Measurements from ENCODE around the gene CST3. TPM values are rescaled to one million over a fixed set of nuclear protein-coding genes. Genes with fewer than 3 reads are reported as not detected.

CST3 gene
- total RNA-seq, 1 experiment from 2014 or later, result 181 TPM

DNA sequence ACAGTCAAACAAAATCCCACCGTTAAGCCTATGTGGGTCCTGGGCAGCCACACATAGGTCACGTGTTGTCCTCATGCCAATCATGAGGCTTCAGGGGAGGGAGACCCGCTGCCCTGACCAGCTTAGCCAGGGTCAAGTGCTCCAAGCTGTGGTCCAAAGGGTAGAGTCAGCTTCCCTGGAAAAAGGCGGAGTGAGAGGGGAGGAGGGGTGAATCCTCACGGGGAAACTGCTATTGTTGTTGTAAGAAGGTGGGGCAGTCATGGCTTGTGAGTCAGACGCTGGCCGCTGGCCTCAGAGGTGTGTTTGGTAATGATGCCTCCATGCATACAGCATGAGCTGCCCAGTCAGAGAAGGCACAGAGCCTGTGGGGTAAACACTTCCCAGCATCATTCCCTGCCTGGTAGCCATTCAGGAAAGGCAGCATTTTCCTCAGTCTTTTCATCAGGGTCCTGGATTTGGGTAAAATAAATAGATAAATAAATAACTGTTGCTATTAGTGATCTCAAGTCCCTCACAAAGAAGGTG, 8.7 kb downstream of the CST3 start:
- no peaks in the 10 kb centered on the region for H3K27me3 ChIP-seq (ENCODE audit: insufficient read depth, low read length)
- H3K9ac ChIP-seq (ENCODE audit: low read length), result peak overlapping the region; percentile 42
- H3K4me2 ChIP-seq (ENCODE audit: low read length), result peak overlapping the region; percentile 67
- intact Hi-C loops (cut with micrococcal nuclease), result no loop called here
- ChIA-PET CTCF (no interaction called here), POLR2A (interaction anchor here (1.0 kb wide), 1 partner anchor 8 kb away, joined by 5 read pairs; the partner anchor contains the start of gene CST3), RAD21 (ENCODE audit: low non-redundant PET in 1 of 2, low total read pairs in 2 of 2, uncharacterized antibody in 2 of 2, unreplicated experiment in 2 of 2) (no interaction called here)
- DNase-seq (ENCODE audit: low read depth, low spot score), result peak; percentile 74
- peaks cover 20 to 40% of the 10 kb centered on the region in 2 experiments for H3K4me1 ChIP-seq (ENCODE audit: control insufficient read depth in 1 of 2, insufficient read depth in 2 of 2, low read length in 2 of 2)
- no peaks in the 10 kb centered on the region for H3K79me2 ChIP-seq (ENCODE audit: insufficient read depth, low read length)
- H3K9me3 ChIP-seq (ENCODE audit: control insufficient read depth in 1 of 2, insufficient read depth in 1 of 2, low read depth in 1 of 2, low read length in 2 of 2), result peaks cover 0 to 8% of the 10 kb centered on the region in 2 experiments; a peak in 1 of 4 replicates
- no TSS peak for BruUV-seq (replicated peaks)
- no peaks in the 10 kb centered on the region for H3K36me3 ChIP-seq (ENCODE audit: control insufficient read depth in 1 of 2, insufficient read depth in 2 of 2, low read length in 2 of 2)
- no peaks in the 10 kb centered on the region for H3K9me2 ChIP-seq (ENCODE audit: insufficient read depth)
- H3K4me3 ChIP-seq (replicated peaks in 1 of 2; ENCODE audit: low read depth in 1 of 2, low read length in 2 of 2), result peak overlapping the region in 1 of 2 experiments; percentile 19; a peak in 1 of 4 replicates
- peak; percentile 93 for ATAC-seq
- peak overlapping the region; percentile 34; the same call in 1 of the 2 replicates for H3K27ac ChIP-seq (ENCODE audit: low read depth, low read length)
- no peaks in the 10 kb centered on the region for H4K20me1 ChIP-seq (ENCODE audit: insufficient read depth)
- peak overlapping the region; percentile 92 for H2AFZ ChIP-seq (ENCODE audit: low read depth, low read length, poor library complexity, severe bottlenecking)
- TF ChIP-seq, protein P1, sequence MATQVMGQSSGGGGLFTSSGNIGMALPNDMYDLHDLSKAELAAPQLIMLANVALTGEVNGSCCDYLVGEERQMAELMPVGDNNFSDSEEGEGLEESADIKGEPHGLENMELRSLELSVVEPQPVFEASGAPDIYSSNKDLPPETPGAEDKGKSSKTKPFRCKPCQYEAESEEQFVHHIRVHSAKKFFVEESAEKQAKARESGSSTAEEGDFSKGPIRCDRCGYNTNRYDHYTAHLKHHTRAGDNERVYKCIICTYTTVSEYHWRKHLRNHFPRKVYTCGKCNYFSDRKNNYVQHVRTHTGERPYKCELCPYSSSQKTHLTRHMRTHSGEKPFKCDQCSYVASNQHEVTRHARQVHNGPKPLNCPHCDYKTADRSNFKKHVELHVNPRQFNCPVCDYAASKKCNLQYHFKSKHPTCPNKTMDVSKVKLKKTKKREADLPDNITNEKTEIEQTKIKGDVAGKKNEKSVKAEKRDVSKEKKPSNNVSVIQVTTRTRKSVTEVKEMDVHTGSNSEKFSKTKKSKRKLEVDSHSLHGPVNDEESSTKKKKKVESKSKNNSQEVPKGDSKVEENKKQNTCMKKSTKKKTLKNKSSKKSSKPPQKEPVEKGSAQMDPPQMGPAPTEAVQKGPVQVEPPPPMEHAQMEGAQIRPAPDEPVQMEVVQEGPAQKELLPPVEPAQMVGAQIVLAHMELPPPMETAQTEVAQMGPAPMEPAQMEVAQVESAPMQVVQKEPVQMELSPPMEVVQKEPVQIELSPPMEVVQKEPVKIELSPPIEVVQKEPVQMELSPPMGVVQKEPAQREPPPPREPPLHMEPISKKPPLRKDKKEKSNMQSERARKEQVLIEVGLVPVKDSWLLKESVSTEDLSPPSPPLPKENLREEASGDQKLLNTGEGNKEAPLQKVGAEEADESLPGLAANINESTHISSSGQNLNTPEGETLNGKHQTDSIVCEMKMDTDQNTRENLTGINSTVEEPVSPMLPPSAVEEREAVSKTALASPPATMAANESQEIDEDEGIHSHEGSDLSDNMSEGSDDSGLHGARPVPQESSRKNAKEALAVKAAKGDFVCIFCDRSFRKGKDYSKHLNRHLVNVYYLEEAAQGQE (IDR thresholded peaks at IDR 0.05; ENCODE audit: low read depth), result no peak
- TF ChIP-seq, protein P2, sequence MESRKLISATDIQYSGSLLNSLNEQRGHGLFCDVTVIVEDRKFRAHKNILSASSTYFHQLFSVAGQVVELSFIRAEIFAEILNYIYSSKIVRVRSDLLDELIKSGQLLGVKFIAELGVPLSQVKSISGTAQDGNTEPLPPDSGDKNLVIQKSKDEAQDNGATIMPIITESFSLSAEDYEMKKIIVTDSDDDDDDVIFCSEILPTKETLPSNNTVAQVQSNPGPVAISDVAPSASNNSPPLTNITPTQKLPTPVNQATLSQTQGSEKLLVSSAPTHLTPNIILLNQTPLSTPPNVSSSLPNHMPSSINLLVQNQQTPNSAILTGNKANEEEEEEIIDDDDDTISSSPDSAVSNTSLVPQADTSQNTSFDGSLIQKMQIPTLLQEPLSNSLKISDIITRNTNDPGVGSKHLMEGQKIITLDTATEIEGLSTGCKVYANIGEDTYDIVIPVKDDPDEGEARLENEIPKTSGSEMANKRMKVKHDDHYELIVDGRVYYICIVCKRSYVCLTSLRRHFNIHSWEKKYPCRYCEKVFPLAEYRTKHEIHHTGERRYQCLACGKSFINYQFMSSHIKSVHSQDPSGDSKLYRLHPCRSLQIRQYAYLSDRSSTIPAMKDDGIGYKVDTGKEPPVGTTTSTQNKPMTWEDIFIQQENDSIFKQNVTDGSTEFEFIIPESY (IDR thresholded peaks at IDR 0.05; ENCODE audit: extremely low read depth, insufficient replicate concordance, low read length), result no peak
- no peak for TF ChIP-seq EZH2phosphoT487 (IDR thresholded peaks at IDR 0.05; ENCODE audit: borderline replicate concordance)
- peak; percentile 67; the same call in 1 of the 2 replicates for TF ChIP-seq CBX3 (IDR thresholded peaks at IDR 0.05; ENCODE audit: low read depth)
- TF ChIP-seq, protein P3, sequence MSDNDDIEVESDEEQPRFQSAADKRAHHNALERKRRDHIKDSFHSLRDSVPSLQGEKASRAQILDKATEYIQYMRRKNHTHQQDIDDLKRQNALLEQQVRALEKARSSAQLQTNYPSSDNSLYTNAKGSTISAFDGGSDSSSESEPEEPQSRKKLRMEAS (IDR thresholded peaks at IDR 0.05), result peak; percentile 81
- no peak for TF ChIP-seq FOSL1 (IDR thresholded peaks at IDR 0.05; ENCODE audit: low read depth)
- TF ChIP-seq, protein P4, sequence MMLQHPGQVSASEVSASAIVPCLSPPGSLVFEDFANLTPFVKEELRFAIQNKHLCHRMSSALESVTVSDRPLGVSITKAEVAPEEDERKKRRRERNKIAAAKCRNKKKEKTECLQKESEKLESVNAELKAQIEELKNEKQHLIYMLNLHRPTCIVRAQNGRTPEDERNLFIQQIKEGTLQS (IDR thresholded peaks at IDR 0.05), result no peak
- no peak for TF ChIP-seq SRF (IDR thresholded peaks at IDR 0.05; ENCODE audit: low read depth)
- no peak for TF ChIP-seq ZNF274 (IDR thresholded peaks at IDR 0.05; ENCODE audit: low read depth, low read length)
- no peak for TF ChIP-seq YY1 (IDR thresholded peaks at IDR 0.05; ENCODE audit: extremely low read depth, insufficient replicate concordance, low read depth, low read length)
- TF ChIP-seq ZFX (IDR thresholded peaks at IDR 0.05), result no peak
- peak; percentile 30; the same call in 1 of the 2 replicates for TF ChIP-seq JUND (IDR thresholded peaks at IDR 0.05)
- no peak for TF ChIP-seq SIN3A (IDR thresholded peaks at IDR 0.05; ENCODE audit: low read depth)
- no peak for TF ChIP-seq TCF7L2 (IDR thresholded peaks at IDR 0.05; ENCODE audit: borderline replicate concordance, extremely low read depth, insufficient read depth, insufficient read length)
- TF ChIP-seq CEBPB (IDR thresholded peaks at IDR 0.05; ENCODE audit: low read depth), result no peak; the same call in 1 of the 2 replicates
- TF ChIP-seq POLR2A (IDR thresholded peaks at IDR 0.05; ENCODE audit: borderline replicate concordance, extremely low read depth, insufficient read depth, insufficient read length), result no peak
- TF ChIP-seq EZH2 (IDR thresholded peaks at IDR 0.05), result no peak
- peak; percentile 50 for TF ChIP-seq SP1 (IDR thresholded peaks at IDR 0.05; ENCODE audit: low read depth)
- TF ChIP-seq ELF1 (IDR thresholded peaks at IDR 0.05; ENCODE audit: borderline replicate concordance, low read depth), result no peak
- no peak for TF ChIP-seq POLR2AphosphoS5 (IDR thresholded peaks at IDR 0.05; ENCODE audit: low read depth, low read length)
- no peak for TF ChIP-seq EGR1 (IDR thresholded peaks at IDR 0.05; ENCODE audit: low read depth)

Data from HCT116 (cell line).